Ovary (tissue), 9 donors: Measurements from ENCODE around the gene GPS2. TPM values are rescaled to one million over a fixed set of nuclear protein-coding genes. Genes with fewer than 3 reads are reported as not detected.

Experiments
- DNase-seq, 5 donors: peaks; one replicate each; pipeline ENCODE4 v3.0.0-alpha.2; 2019 to 2020
- H3K27ac ChIP-seq, 2 donors: fragments of 200-600 bp; one replicate each; pipeline versions ENCODE4 v1.5.1 to v1.8.0; 2019 to 2022
- H3K27me3 ChIP-seq: fragments of 200-600 bp; one replicate; pipeline ENCODE4 v1.8.0; 2022
- H3K36me3 ChIP-seq: fragments of 200-600 bp; sonication (generic); one replicate; pipeline ENCODE4 v1.5.1; 2019
- H3K4me1 ChIP-seq: one replicate; pipeline ENCODE4 v1.8.1; 2013; ENCODE audit warnings: mild to moderate bottlenecking, moderate library complexity; ENCODE audit not compliant: insufficient read depth
- H3K4me3 ChIP-seq: fragments of 200-600 bp; sonication (generic); one replicate; pipeline ENCODE4 v1.5.1; 2017
- H3K9me3 ChIP-seq, 2 donors: fragments of 200-600 bp in 1 of 2; sonication (generic) in 1 of 2; one replicate each; pipeline versions ENCODE4 v1.5.1 to v1.8.1; 2013 to 2019; ENCODE audit warnings: mild to moderate bottlenecking in 1 of 2, moderate library complexity in 1 of 2
- EP300 ChIP-seq: sonication (generic); formaldehyde crosslinking; IDR thresholded peaks from one replicate; pipeline ENCODE4 v1.6.1; 2017; ENCODE audit warnings: antibody characterized with exemption
- POLR2A ChIP-seq: fragments of 450-650 bp; IDR thresholded peaks from one replicate; pipeline ENCODE4 v1.6.1; 2017; ENCODE audit warnings: antibody characterized with exemption, mild to moderate bottlenecking, moderate library complexity
- WGBS, 3 donors: extraction: QIAGEN DNeasy Blood & Tissue Kit in 1 of 3; methylation state at CpG; one replicate each; pipeline versions ENCODE4 v1.1.5 to v1.1.7; 2013 to 2017; 5-methylcytosine and 5-hydroxymethylcytosine counted together
- intact Hi-C, 4 donors: fragments of 100-400 bp; cut with DNase I; formaldehyde crosslinking; loops; one replicate each; pipeline versions ENCODE4 v1.11.0 to v1.15.1; 2022 to 2023
- polyA plus RNA-seq, 2 donors: library from polyadenylated mRNA; stranded (reverse); fragments of 200-250 nt in 1 of 2; fragments of 350-450 nt in 1 of 2; fragmentation: Illumina TruSeq in 1 of 2; extraction: RNeasy Lipid Tissue Mini Kit (QIAGEN cat#74804) in 1 of 2; gene quantifications; one replicate each; pipeline ENCODE4 v1.2.3, GENCODE V29; 2013 to 2014
- small RNA-seq: library from RNA; depleted of rRNA; stranded (forward); fragments of <200 nt; gene quantifications from one replicate; pipeline ENCODE3, GENCODE V24; 2016
- total RNA-seq, 7 donors: library from RNA; depleted of rRNA in 2 of 7; stranded (reverse); fragments of >200 nt in 2 of 7; fragmentation: NEBNext Ultra II Directional in 3 of 7; extraction: Animal tissue kit (Norgen Biotek cat#: 25700) in 3 of 7; gene quantifications; one replicate each; pipeline versions ENCODE4 v1.1.0 to v1.2.4, GENCODE V29; 2016 to 2023
- TF ChIP-seq, protein P1 (sequence below), 3 donors: fragments of 450-650 bp in 2 of 3; fragments of 200-600 bp in 1 of 3; IDR thresholded peaks; one replicate each; pipeline versions ENCODE4 v1.5.1 to v1.8.0; 2016 to 2022; ENCODE audit warnings: antibody characterized with exemption in 3 of 3, mild to moderate bottlenecking in 1 of 3
- donor health status: DM: no; HTN: no; CAD: no; lungs with moderate emphysema.
- donor health status: DM: no; HTN: no; CAD: no.
- donor health status: Bipolar disorder and iron deficiency.
- donor health status: DM: yes; HTN: yes; CAD: no.
- donor health status: DM: no; HTN: no; CAD: no.
- donor health status: DM: yes; HTN: yes; CAD: no.

Gene GPS2
- total and polyA plus RNA-seq, 9 donors: 53.1 to 103 (median 61.3) TPM

DNA sequence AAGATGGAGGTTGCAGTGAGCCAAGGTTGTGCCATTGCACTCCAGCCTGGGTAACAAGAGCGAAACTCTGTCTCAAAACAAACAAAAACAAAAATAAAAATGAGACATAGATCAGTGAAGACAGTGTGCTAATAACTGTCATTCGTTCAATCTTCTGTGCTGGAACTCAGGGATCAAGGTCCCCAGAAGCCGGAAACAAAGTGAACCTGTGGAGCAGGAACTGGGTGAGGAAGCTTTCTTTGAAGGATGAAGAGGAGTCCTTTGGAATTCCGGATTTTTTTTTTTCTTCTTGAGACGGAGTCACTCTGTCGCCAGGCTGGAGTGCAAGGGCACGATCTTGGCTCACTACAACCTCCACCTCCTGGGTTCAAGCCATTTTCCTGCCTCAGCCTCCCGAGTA lies 35.7 kb downstream of the GPS2 start:
- no peak overlapping the region for H3K27ac ChIP-seq
- TF ChIP-seq EP300 (no peak), POLR2A (no peak)
- TF ChIP-seq, protein P1, sequence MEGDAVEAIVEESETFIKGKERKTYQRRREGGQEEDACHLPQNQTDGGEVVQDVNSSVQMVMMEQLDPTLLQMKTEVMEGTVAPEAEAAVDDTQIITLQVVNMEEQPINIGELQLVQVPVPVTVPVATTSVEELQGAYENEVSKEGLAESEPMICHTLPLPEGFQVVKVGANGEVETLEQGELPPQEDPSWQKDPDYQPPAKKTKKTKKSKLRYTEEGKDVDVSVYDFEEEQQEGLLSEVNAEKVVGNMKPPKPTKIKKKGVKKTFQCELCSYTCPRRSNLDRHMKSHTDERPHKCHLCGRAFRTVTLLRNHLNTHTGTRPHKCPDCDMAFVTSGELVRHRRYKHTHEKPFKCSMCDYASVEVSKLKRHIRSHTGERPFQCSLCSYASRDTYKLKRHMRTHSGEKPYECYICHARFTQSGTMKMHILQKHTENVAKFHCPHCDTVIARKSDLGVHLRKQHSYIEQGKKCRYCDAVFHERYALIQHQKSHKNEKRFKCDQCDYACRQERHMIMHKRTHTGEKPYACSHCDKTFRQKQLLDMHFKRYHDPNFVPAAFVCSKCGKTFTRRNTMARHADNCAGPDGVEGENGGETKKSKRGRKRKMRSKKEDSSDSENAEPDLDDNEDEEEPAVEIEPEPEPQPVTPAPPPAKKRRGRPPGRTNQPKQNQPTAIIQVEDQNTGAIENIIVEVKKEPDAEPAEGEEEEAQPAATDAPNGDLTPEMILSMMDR (IDR thresholded peaks at IDR 0.05): no peak
- H3K27me3 ChIP-seq: no peaks in the 10 kb centered on the region
- no peak for DNase-seq
- no peaks in the 10 kb centered on the region for H3K36me3 ChIP-seq
- no peaks in the 10 kb centered on the region for H3K9me3 ChIP-seq
- 76 to 83% (median 80%) methylated on average over 8 of the region's 8 CpGs for WGBS, 3 donors
- H3K4me3 ChIP-seq: no peak overlapping the region
- intact Hi-C loops: no loop called here
- H3K4me1 ChIP-seq: peaks cover 6% of the 10 kb centered on the region

DNA sequence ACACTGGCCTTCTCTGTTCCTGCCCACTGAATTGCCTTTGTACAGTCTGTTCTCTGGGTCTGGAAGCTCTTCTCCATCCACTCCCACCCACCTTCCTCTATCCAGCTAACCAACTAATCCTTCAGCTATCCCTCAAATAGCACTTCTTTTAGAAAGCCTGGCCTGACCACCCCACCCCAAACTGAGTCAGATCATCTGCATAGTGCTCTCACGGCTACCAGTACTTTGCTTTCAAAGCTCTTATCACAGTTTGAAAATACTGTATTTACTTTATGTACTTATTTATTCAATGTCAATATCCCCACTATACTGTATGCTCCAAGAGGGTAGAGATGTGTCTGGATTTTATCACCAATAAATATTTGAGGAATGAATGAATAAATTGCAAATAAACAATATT lies 48.4 kb downstream of the GPS2 start:
- no peaks in the 10 kb centered on the region for H3K36me3 ChIP-seq
- H3K27ac ChIP-seq: no peak overlapping the region
- TF ChIP-seq POLR2A: no peak
- no peak for TF ChIP-seq EP300
- WGBS, 3 donors: 16 to 41% (median 25%) methylated on average over 1 of the region's 1 CpG
- peaks cover 7% of the 10 kb centered on the region for H3K27me3 ChIP-seq
- H3K9me3 ChIP-seq: no peaks in the 10 kb centered on the region
- H3K4me1 ChIP-seq: peaks cover 7% of the 10 kb centered on the region
- intact Hi-C loops: no loop called here
- DNase-seq: no peak
- no peak overlapping the region for H3K4me3 ChIP-seq

DNA sequence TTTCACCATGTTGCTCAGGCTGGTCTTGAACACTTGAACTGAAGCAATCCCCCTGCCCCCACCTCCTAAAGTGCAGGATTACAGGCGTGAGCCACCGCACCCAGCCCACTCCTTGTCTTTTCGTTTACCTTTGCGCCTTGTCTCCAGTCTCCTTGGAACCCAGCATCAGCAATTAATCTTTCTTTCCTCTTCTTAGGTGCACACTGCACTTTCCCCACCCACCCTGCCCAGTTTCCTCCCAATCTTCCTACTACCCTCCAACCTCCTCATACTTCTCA lies 51.4 kb downstream of the GPS2 start:
- DNase-seq: no peak
- intact Hi-C loops: no loop called here
- WGBS, 3 donors: 42 to 50% (median 43%) methylated on average over 4 of the region's 4 CpGs
- H3K27me3 ChIP-seq: peaks cover 7% of the 10 kb centered on the region
- no peak overlapping the region for H3K27ac ChIP-seq
- no peak overlapping the region for H3K4me3 ChIP-seq
- H3K36me3 ChIP-seq: no peaks in the 10 kb centered on the region
- TF ChIP-seq EP300: no peak
- no peak for TF ChIP-seq POLR2A
- TF ChIP-seq, protein P1 (IDR thresholded peaks at IDR 0.05): no peak
- H3K4me1 ChIP-seq: peaks cover 11% of the 10 kb centered on the region
- H3K9me3 ChIP-seq: no peaks in the 10 kb centered on the region

DNA sequence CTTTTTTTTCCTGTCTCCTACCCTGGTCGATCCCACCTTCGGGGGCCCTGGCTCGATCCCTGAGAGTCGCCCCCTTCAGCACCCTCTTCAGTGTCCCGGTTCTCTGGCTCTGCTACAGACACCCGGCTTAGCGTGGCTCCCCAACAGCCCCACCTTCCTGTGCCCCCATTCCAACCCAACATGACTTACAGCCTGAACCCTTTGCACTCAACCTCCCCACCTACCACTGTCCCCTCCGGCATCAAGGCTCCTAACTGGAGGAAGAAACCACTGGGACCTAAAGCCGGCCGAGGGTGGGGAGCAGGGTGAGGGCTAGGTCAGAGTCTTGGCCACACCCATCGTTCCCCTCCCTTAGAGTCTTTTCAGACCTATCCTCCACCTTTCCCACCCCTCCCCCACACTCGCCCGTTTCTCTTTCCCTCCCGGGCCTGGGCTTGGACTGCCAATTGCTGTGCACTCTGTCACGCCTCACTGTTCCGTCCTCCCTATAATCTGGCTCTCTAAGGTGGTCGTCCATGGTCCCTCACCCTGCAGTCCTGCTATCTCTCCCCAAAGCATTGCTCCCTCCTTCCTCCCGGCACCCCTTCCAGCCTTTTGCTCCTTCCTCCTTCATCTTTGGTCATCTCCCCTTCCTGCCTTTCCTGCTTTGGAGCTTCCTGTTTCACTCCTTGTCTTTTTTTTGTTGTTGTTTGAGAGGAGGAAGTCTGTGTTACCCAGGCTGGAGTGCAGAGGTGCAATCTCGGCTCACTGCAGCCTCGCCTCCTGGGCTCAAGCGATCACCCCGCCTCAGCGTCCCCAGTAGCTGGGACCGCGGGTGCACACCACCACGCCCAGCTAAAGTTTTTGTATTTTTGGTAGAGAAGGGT lies 52.0 kb downstream of the GPS2 start:
- H3K4me3 ChIP-seq: no peak overlapping the region
- peaks cover 7% of the 10 kb centered on the region for H3K27me3 ChIP-seq
- no peak for DNase-seq
- intact Hi-C loops: no loop called here
- TF ChIP-seq, protein P1 (IDR thresholded peaks at IDR 0.05): no peak
- TF ChIP-seq EP300 (no peak), POLR2A (no peak)
- H3K4me1 ChIP-seq: peaks cover 11% of the 10 kb centered on the region
- no peak overlapping the region for H3K27ac ChIP-seq
- WGBS, 3 donors: 6 to 9% (median 7%) methylated on average over 26 of the region's 26 CpGs
- no peaks in the 10 kb centered on the region for H3K36me3 ChIP-seq
- H3K9me3 ChIP-seq: no peaks in the 10 kb centered on the region

Small RNAs within 50 kb of the gene (small RNA-seq; reads per million reads assigned to genes)
- gene AC026954.2 (not detected), gene RF00019 (not detected)

Other genes starting within 250 kb of the GPS2 start
Only the 30 nearest of the 34 such genes appear.
- under 1 TPM in 5 of 7 donors, not detected in 2; 0.20 to 0.72 (median 0.60) TPM for gene ASGR2, start 200.5 kb downstream of the GPS2 start, total RNA-seq
- gene ASGR2, start 200.5 kb downstream of the GPS2 start, polyA plus RNA-seq: under 1 TPM; 0.24 to 0.37 TPM
- gene ASGR1, start 136.0 kb downstream of the GPS2 start, total RNA-seq: 1 to 10 TPM in 4 of 7 donors, under 1 TPM in 3; 0.63 to 3.3 (median 1.0) TPM
- gene ASGR1, start 136.0 kb downstream of the GPS2 start, polyA plus RNA-seq: 1 to 10 TPM in 1 of 2 donors, under 1 TPM in 1; 0.20 to 1.3 TPM
- gene DLG4, start 95.5 kb downstream of the GPS2 start, total RNA-seq: 10 to 100 TPM; 11.0 to 67.7 (median 34.5) TPM
- 10 to 100 TPM; 25.1 to 27.8 TPM for gene DLG4, start 95.5 kb downstream of the GPS2 start, polyA plus RNA-seq
- 100 to 1,000 TPM; 303 to 638 (median 374) TPM for gene ACADVL, start 95.4 kb downstream of the GPS2 start, total RNA-seq
- 100 to 1,000 TPM; 277 to 381 TPM for gene ACADVL, start 95.4 kb downstream of the GPS2 start, polyA plus RNA-seq
- 10 to 100 TPM; 36.9 to 80.6 (median 61.3) TPM for gene DVL2, start 80.8 kb downstream of the GPS2 start, total RNA-seq
- gene DVL2, start 80.8 kb downstream of the GPS2 start, polyA plus RNA-seq: 10 to 100 TPM in 1 of 2 donors, 1 to 10 TPM in 1; 8.2 to 49.0 TPM
- 10 to 100 TPM; 19.4 to 57.7 (median 41.0) TPM for gene PHF23, start 75.9 kb downstream of the GPS2 start, total RNA-seq
- 10 to 100 TPM; 23.3 to 42.5 TPM for gene PHF23, start 75.9 kb downstream of the GPS2 start, polyA plus RNA-seq
- gene GABARAP, start 72.9 kb downstream of the GPS2 start, total RNA-seq: 1,000 to 10,000 TPM in 1 of 7 donors, 100 to 1,000 TPM in 6; 526 to 1,303 (median 619) TPM
- 1,000 to 10,000 TPM in 1 of 2 donors, 100 to 1,000 TPM in 1; 763 to 1,518 TPM for gene GABARAP, start 72.9 kb downstream of the GPS2 start, polyA plus RNA-seq
- gene CTDNEP1, start 63.6 kb downstream of the GPS2 start, total RNA-seq: 100 to 1,000 TPM in 5 of 7 donors, 10 to 100 TPM in 2; 42.3 to 136 (median 123) TPM
- 100 to 1,000 TPM in 1 of 2 donors, 10 to 100 TPM in 1; 82.5 to 256 TPM for gene CTDNEP1, start 63.6 kb downstream of the GPS2 start, polyA plus RNA-seq
- 10 to 100 TPM; 18.7 to 55.7 (median 40.6) TPM for gene ELP5, start 63.1 kb downstream of the GPS2 start, total RNA-seq
- 10 to 100 TPM; 35.1 to 56.0 TPM for gene ELP5, start 63.1 kb downstream of the GPS2 start, polyA plus RNA-seq
- 100 to 1,000 TPM in 1 of 7 donors, 1 to 10 TPM in 4, under 1 TPM in 1, not detected in 1; 0.53 to 102 (median 6.3) TPM for gene CLDN7, start 52.9 kb downstream of the GPS2 start, total RNA-seq
- 1 to 10 TPM in 1 of 2 donors, under 1 TPM in 1; 0.27 to 1.1 TPM for gene CLDN7, start 52.9 kb downstream of the GPS2 start, polyA plus RNA-seq
- 1 to 10 TPM in 6 of 7 donors, under 1 TPM in 1; 0.83 to 9.8 (median 2.3) TPM for gene SLC2A4, start 33.6 kb downstream of the GPS2 start, total RNA-seq
- gene SLC2A4, start 33.6 kb downstream of the GPS2 start, polyA plus RNA-seq: 1 to 10 TPM; 3.4 to 4.1 TPM
- 1 to 10 TPM in 2 of 7 donors, under 1 TPM in 2, not detected in 3; 0.30 to 1.8 (median 0.98) TPM for gene YBX2, start 20.7 kb downstream of the GPS2 start, total RNA-seq
- under 1 TPM; 0.33 to 0.80 TPM for gene YBX2, start 20.7 kb downstream of the GPS2 start, polyA plus RNA-seq
- gene EIF5A, start 7.7 kb downstream of the GPS2 start, total RNA-seq: 100 to 1,000 TPM in 5 of 7 donors, 10 to 100 TPM in 2; 55.9 to 302 (median 229) TPM
- 100 to 1,000 TPM; 182 to 258 TPM for gene EIF5A, start 7.7 kb downstream of the GPS2 start, polyA plus RNA-seq
- 10 to 100 TPM; 11.2 to 48.0 (median 41.6) TPM for gene NEURL4, start 14.0 kb upstream of the GPS2 start, total RNA-seq
- 10 to 100 TPM in 1 of 2 donors, 1 to 10 TPM in 1; 9.6 to 32.8 TPM for gene NEURL4, start 14.0 kb upstream of the GPS2 start, polyA plus RNA-seq
- gene ACAP1, start 21.2 kb upstream of the GPS2 start, total RNA-seq: 1 to 10 TPM; 1.9 to 9.4 (median 5.5) TPM
- 1 to 10 TPM; 2.2 to 5.8 TPM for gene ACAP1, start 21.2 kb upstream of the GPS2 start, polyA plus RNA-seq
- 10 to 100 TPM in 5 of 7 donors, 1 to 10 TPM in 2; 5.1 to 12.9 (median 10.5) TPM for gene KCTD11, start 36.8 kb upstream of the GPS2 start, total RNA-seq
- 10 to 100 TPM; 10.4 to 12.5 TPM for gene KCTD11, start 36.8 kb upstream of the GPS2 start, polyA plus RNA-seq
- gene TMEM95, start 39.8 kb upstream of the GPS2 start, total RNA-seq: not detected
- gene TMEM95, start 39.8 kb upstream of the GPS2 start, polyA plus RNA-seq: not detected
- 1 to 10 TPM; 5.0 to 8.3 (median 6.4) TPM for gene TNK1, start 65.7 kb upstream of the GPS2 start, total RNA-seq
- 1 to 10 TPM in 1 of 2 donors, under 1 TPM in 1; 0.85 to 3.6 TPM for gene TNK1, start 65.7 kb upstream of the GPS2 start, polyA plus RNA-seq
- gene PLSCR3, start 79.2 kb upstream of the GPS2 start, total RNA-seq: 10 to 100 TPM; 11.0 to 52.4 (median 33.8) TPM
- 10 to 100 TPM in 1 of 2 donors, 1 to 10 TPM in 1; 7.1 to 40.9 TPM for gene PLSCR3, start 79.2 kb upstream of the GPS2 start, polyA plus RNA-seq
- 100 to 1,000 TPM in 2 of 7 donors, 10 to 100 TPM in 5; 57.0 to 133 (median 85.2) TPM for gene TMEM256, start 88.7 kb upstream of the GPS2 start, total RNA-seq
- 100 to 1,000 TPM in 1 of 2 donors, 10 to 100 TPM in 1; 44.0 to 128 TPM for gene TMEM256, start 88.7 kb upstream of the GPS2 start, polyA plus RNA-seq
- 10 to 100 TPM; 11.4 to 76.2 (median 53.9) TPM for gene NLGN2, start 92.5 kb upstream of the GPS2 start, total RNA-seq
- 10 to 100 TPM; 16.9 to 30.2 TPM for gene NLGN2, start 92.5 kb upstream of the GPS2 start, polyA plus RNA-seq
- not detected for gene SPEM1, start 105.0 kb upstream of the GPS2 start, total RNA-seq
- not detected for gene SPEM1, start 105.0 kb upstream of the GPS2 start, polyA plus RNA-seq
- gene SPEM2, start 110.3 kb upstream of the GPS2 start, total RNA-seq: not detected
- not detected for gene SPEM2, start 110.3 kb upstream of the GPS2 start, polyA plus RNA-seq
- not detected for gene SPEM3, start 113.5 kb upstream of the GPS2 start, total RNA-seq
- gene SPEM3, start 113.5 kb upstream of the GPS2 start, polyA plus RNA-seq: not detected
- gene TMEM102, start 120.1 kb upstream of the GPS2 start, total RNA-seq: 1 to 10 TPM in 5 of 7 donors, under 1 TPM in 2; 0.43 to 8.3 (median 1.5) TPM
- 1 to 10 TPM in 1 of 2 donors, under 1 TPM in 1; 0.61 to 1.2 TPM for gene TMEM102, start 120.1 kb upstream of the GPS2 start, polyA plus RNA-seq
- gene FGF11, start 124.2 kb upstream of the GPS2 start, total RNA-seq: 1 to 10 TPM in 2 of 7 donors, under 1 TPM in 5; 0.10 to 4.2 (median 0.61) TPM
- gene FGF11, start 124.2 kb upstream of the GPS2 start, polyA plus RNA-seq: 1 to 10 TPM in 1 of 2 donors, under 1 TPM in 1; 0.25 to 5.1 TPM
- gene CHRNB1, start 129.7 kb upstream of the GPS2 start, total RNA-seq: 10 to 100 TPM in 2 of 7 donors, 1 to 10 TPM in 5; 3.2 to 13.5 (median 7.6) TPM
- 1 to 10 TPM; 5.9 to 7.8 TPM for gene CHRNB1, start 129.7 kb upstream of the GPS2 start, polyA plus RNA-seq
- gene ZBTB4, start 164.3 kb upstream of the GPS2 start, total RNA-seq: 100 to 1,000 TPM in 3 of 7 donors, 10 to 100 TPM in 4; 39.3 to 123 (median 85.5) TPM
- gene ZBTB4, start 164.3 kb upstream of the GPS2 start, polyA plus RNA-seq: 10 to 100 TPM; 53.8 to 84.5 TPM
- not detected for gene SLC35G6, start 166.1 kb upstream of the GPS2 start, total RNA-seq
- not detected for gene SLC35G6, start 166.1 kb upstream of the GPS2 start, polyA plus RNA-seq
- gene POLR2A, start 169.0 kb upstream of the GPS2 start, total RNA-seq: 100 to 1,000 TPM in 2 of 7 donors, 10 to 100 TPM in 5; 39.5 to 110 (median 88.2) TPM
- gene POLR2A, start 169.0 kb upstream of the GPS2 start, polyA plus RNA-seq: 10 to 100 TPM; 26.7 to 74.5 TPM